A673 (cell line): ENCODE data around the gene TAMALIN. TPM values are rescaled to one million over a fixed set of nuclear protein-coding genes. Genes with fewer than 3 reads are reported as not detected.

ENCODE experiments used
- BruUV-seq: library from RNA; stranded (reverse); fragments of 400-500 nt; replicated peaks from 2 replicates; lab custom pipeline; 2021; lab: Mats Ljungman, UMichigan
- CTCF ChIA-PET: fragments of 300-600 bp; sonication (Branson Sonifier 250); formaldehyde crosslinking; loops from one replicate; lab custom pipeline; 2022; ENCODE audit warnings: antibody characterized with exemption; lab: Charles Lee
- POLR2A ChIA-PET: fragments of 300-600 bp; sonication (Branson Sonifier 250); formaldehyde crosslinking; loops from one replicate; lab custom pipeline; 2022; ENCODE audit warnings: antibody characterized with exemption; ENCODE audit not compliant: low non-redundant PET; lab: Charles Lee
- DNase-seq: peaks from one replicate; pipeline ENCODE4 v3.0.0-alpha.2; 2015; ENCODE audit warnings: low spot score
- H3K27ac ChIP-seq: fragments of 200-600 bp; sonication (generic); 2 replicates; pipeline ENCODE4 v1.5.1; 2016; ENCODE audit warnings: mixed run types, low read depth, mild to moderate bottlenecking, mixed read lengths, antibody characterized with exemption, low read length; ENCODE audit not compliant: poor library complexity, severe bottlenecking
- H3K27me3 ChIP-seq: fragments of 200-600 bp; sonication (generic); replicated peaks from 2 replicates; pipeline ENCODE4 v1.6.1; 2017; ENCODE audit warnings: mixed run types, low read depth, mild to moderate bottlenecking, mixed read lengths, antibody characterized with exemption, low read length; ENCODE audit not compliant: insufficient read depth, poor library complexity
- H3K36me3 ChIP-seq: fragments of 200-600 bp; sonication (generic); 2 replicates; pipeline ENCODE4 v1.6.1; 2016; ENCODE audit warnings: mixed run types, mild to moderate bottlenecking, mixed read lengths, antibody characterized with exemption, low read length; ENCODE audit not compliant: insufficient read depth, poor library complexity, severe bottlenecking
- H3K4me1 ChIP-seq: fragments of 200-600 bp; sonication (generic); 2 replicates; pipeline ENCODE4 v1.6.1; 2017; ENCODE audit warnings: mixed run types, mild to moderate bottlenecking, mixed read lengths, antibody characterized with exemption, low read length; ENCODE audit not compliant: insufficient read depth, poor library complexity, severe bottlenecking
- H3K4me3 ChIP-seq: fragments of 200-600 bp; sonication (generic); 2 replicates; pipeline ENCODE4 v1.5.1; 2016; ENCODE audit warnings: low read depth, mixed run types, mild to moderate bottlenecking, mixed read lengths, low read length; ENCODE audit not compliant: poor library complexity, severe bottlenecking
- H3K9me3 ChIP-seq: fragments of 200-600 bp; sonication (generic); 2 replicates; pipeline ENCODE4 v1.6.1; 2016; ENCODE audit warnings: mixed run types, low read depth, mild to moderate bottlenecking, mixed read lengths, antibody characterized with exemption, low read length; ENCODE audit not compliant: poor library complexity, severe bottlenecking
- CTCF ChIP-seq: fragments of 300-800, 200-600 bp; sonication (generic); conservative IDR thresholded peaks from 2 replicates; pipeline ENCODE4 v1.5.1; 2017; ENCODE audit warnings: low read depth, mild to moderate bottlenecking, antibody characterized with exemption, low read length, moderate library complexity, mixed read lengths
- EZH2 ChIP-seq: fragments of 200-600 bp; sonication (generic); IDR thresholded peaks from 2 replicates; pipeline ENCODE4 v1.6.1; 2017; ENCODE audit warnings: borderline replicate concordance, low read depth, mild to moderate bottlenecking, mixed read lengths, antibody characterized with exemption, low read length; ENCODE audit not compliant: poor library complexity, severe bottlenecking
- intact Hi-C: fragments of 100-400 bp; cut with micrococcal nuclease; formaldehyde crosslinking; loops from one replicate; pipeline ENCODE4 v1.10.0; 2022; ENCODE audit not compliant: unreplicated experiment
- total RNA-seq: library from RNA; stranded (reverse); gene quantifications from 2 replicates; pipeline ENCODE4 v1.2.3, GENCODE V29; 2021

Gene TAMALIN
- total RNA-seq, 1 experiment from 2014 or later = 4.8 TPM

DNA sequence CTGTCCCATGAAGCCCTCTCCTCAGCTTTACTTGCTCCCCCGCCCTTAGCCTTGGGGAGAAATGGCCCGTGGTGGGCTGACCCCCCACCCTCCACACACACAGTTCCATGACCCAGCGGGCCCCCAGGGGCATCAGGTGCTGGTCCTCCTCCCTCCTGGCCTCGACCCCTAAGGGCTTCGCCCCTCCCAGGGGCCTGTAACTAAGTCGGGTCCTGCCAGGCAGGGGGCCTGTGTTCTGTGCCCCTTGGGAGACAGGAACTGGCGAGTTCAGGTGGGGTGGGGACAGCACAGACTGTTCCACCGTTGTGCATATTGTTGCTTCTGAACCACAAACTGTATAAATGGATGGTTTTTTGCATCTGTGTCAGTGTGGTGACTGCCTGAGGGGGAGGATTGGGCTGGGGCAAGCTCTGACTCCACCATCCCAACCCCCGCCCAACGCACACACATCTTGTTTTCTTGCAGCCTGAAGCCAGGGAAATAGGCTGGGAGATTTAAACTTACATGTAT is 8.8 kb downstream of the TAMALIN start:
- no peak for DNase-seq
- intact Hi-C loops = no loop called here
- H3K27ac ChIP-seq = no peak overlapping the region
- TF ChIP-seq EZH2 (no peak), CTCF (no peak)
- ChIA-PET POLR2A (no interaction called here), CTCF (no interaction called here)
- no peaks in the 10 kb centered on the region for H3K36me3 ChIP-seq
- no peaks in the 10 kb centered on the region for H3K27me3 ChIP-seq
- peaks cover 10% of the 10 kb centered on the region for H3K4me1 ChIP-seq
- no peaks in the 10 kb centered on the region for H3K9me3 ChIP-seq
- no peak overlapping the region for H3K4me3 ChIP-seq
- no TSS peak for BruUV-seq

DNA sequence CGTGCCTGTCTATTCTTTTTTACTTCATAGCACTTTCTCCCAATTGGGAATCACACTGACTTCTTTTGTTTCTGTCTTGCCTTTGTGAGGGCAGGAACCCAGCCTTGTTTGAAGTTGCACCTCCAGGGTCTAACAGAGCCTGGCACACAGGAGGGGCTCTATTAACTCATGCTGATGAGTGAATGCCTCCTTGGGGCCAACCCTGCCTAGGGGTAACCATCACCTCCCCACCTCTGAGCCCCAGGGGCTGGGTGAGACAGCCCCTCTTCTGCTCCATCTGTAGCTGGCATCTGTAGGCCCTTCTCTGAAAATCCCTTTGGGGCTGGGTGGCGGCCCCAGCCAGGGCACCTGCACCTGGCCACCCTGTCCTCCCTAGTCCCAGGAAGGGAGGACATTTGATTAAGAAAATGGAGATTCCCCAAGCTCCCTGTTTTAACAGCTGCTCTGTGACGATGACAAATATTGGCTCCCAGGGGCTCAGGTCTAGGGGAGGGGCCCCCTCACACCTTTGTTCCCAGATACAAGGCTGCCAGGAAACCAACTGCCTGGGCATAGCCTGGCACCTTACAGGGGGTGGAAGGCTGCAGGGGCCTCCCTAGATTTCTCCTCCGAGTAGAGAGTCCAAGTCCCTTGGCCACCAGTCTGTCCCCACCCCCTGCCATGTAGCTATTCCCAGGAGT is 11.8 kb downstream of the TAMALIN start:
- CTCF ChIA-PET = interaction anchor here (5.5 kb wide), 1 partner anchor 15 kb away, joined by 38 read pairs; no protein-coding TSS in a partner anchor
- no peak for DNase-seq
- Histone ChIP-seq H3K27ac (no peak overlapping the region), H3K27me3 (no peaks in the 10 kb centered on the region), H3K36me3 (no peaks in the 10 kb centered on the region), H3K4me3 (no peak overlapping the region), H3K9me3 (no peaks in the 10 kb centered on the region), H3K4me1 (peaks cover 11% of the 10 kb centered on the region)
- POLR2A ChIA-PET = interaction anchor here (0.6 kb wide), 1 partner anchor 124 kb away, joined by 4 read pairs; no protein-coding TSS in a partner anchor
- BruUV-seq = no TSS peak
- intact Hi-C loops = no loop called here
- TF ChIP-seq EZH2 (no peak), CTCF (no peak)

DNA sequence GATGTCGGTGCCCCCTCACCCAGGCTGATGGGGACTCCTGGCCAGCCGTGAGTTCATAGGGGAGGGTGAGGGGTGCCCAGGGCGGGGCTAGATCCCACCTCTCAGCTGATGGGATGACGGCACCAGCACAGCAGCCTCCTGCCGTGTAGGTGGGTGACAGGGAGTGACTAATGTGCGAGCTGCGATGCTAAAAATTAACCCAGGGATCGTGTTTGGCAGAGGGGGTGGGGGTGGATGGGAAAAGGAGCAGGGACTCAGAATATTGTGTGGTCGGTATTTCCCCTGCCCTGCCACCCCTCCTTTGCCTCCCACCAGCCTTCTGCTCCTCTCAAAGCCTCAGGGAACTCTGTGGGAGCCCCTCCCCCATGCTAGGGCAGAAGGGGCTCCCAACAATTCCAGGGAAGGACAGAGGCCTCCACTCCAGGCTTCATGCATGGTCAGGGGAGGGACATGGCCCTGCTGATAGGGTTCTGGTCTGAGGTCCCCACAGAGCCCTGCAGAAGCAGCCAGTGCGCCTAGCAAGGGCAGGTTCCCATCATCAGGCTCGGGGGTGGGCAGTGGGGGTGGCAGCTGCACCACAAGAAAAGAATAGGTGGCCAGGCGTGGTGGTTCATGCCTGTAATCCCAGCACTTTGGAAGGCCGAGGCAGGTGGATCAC is 12.5 kb downstream of the TAMALIN start:
- H3K27ac ChIP-seq = no peak overlapping the region
- H3K9me3 ChIP-seq = no peaks in the 10 kb centered on the region
- intact Hi-C loops = no loop called here
- H3K27me3 ChIP-seq = no peaks in the 10 kb centered on the region
- CTCF ChIA-PET = interaction anchor here (0.5 to 5.5 kb wide), 3 partner anchors 16 to 42 kb away, joined by 6 to 38 read pairs (median 10); no protein-coding TSS in a partner anchor
- TF ChIP-seq CTCF (no peak), EZH2 (no peak)
- H3K4me3 ChIP-seq = no peak overlapping the region
- H3K4me1 ChIP-seq = peaks cover 11% of the 10 kb centered on the region
- POLR2A ChIA-PET = no interaction called here
- no peak for DNase-seq
- H3K36me3 ChIP-seq = no peaks in the 10 kb centered on the region
- BruUV-seq = no TSS peak
